GM19455 (cell line): ENCODE measurements around the gene TCTN1.
A peak's percentile ranks its signal among the peaks of the same experiment; 100 is the strongest.
"Not testable (repeated sequence)": the region's sequence is repeated elsewhere in the genome, so short reads cannot be mapped to it uniquely, and the experiment has no call there.

Experiments
- ATAC-seq: cut with Tn5 transposase; IDR thresholded peaks from one replicate; pipeline ENCODE4 v1.9.1; 2021; ENCODE audit not compliant: unreplicated experiment

TCTN1 gene

GRCh38 chr12:110637869-110638441, 24.0 kb downstream of the TCTN1 start:
- ATAC-seq = no peak

GRCh38 chr12:110638796-110639195, 24.9 kb downstream of the TCTN1 start:
- ATAC-seq = no peak

- ATAC-seq = no peak
These were observed 25.6 kb downstream of the TCTN1 start for GRCh38 chr12:110639336-110640141.

- ATAC-seq = no peak
These were observed 26.5 kb downstream of the TCTN1 start for GRCh38 chr12:110640275-110641025.

GRCh38 chr12:110641521-110641920, 27.6 kb downstream of the TCTN1 start:
- ATAC-seq = no peak

GRCh38 chr12:110647631-110648040, 33.7 kb downstream of the TCTN1 start:
- no peak for ATAC-seq

- ATAC-seq = no peak
These were observed 35.5 kb downstream of the TCTN1 start for GRCh38 chr12:110649341-110649847.

- not testable (repeated sequence) for ATAC-seq
These were observed 40.3 kb downstream of the TCTN1 start for GRCh38 chr12:110654238-110654637.

- no peak for ATAC-seq
These were observed 42.2 kb downstream of the TCTN1 start for GRCh38 chr12:110656071-110656655.

- no peak for ATAC-seq
These were observed 43.8 kb downstream of the TCTN1 start for GRCh38 chr12:110657747-110658146.

- no peak for ATAC-seq
These were observed 44.3 kb downstream of the TCTN1 start for GRCh38 chr12:110658242-110658641.

- no peak for ATAC-seq
These were observed 44.9 kb downstream of the TCTN1 start for GRCh38 chr12:110658878-110659277.

- peak; percentile 88 for ATAC-seq
These were observed 47.5 kb downstream of the TCTN1 start for GRCh38 chr12:110661337-110661972.

GRCh38 chr12:110666892-110667291, 53.0 kb downstream of the TCTN1 start:
- no peak for ATAC-seq

GRCh38 chr12:110667671-110668070, 53.7 kb downstream of the TCTN1 start:
- no peak for ATAC-seq

GRCh38 chr12:110668480-110669192, 54.7 kb downstream of the TCTN1 start:
- ATAC-seq = peak; percentile 6

GRCh38 chr12:110669193-110669502, 55.2 kb downstream of the TCTN1 start:
- ATAC-seq = peak; percentile 26

GRCh38 chr12:110670161-110670701, 56.3 kb downstream of the TCTN1 start:
- ATAC-seq = peak; percentile 57

- no peak for ATAC-seq
These were observed 62.2 kb downstream of the TCTN1 start for GRCh38 chr12:110676171-110676570.
